Endothelial cell of umbilical vein (primary cell): ENCODE data around the gene ZNF490. TPM values are rescaled to one million over a fixed set of nuclear protein-coding genes. Genes with fewer than 3 reads are reported as not detected.

Source experiments
- BruUV-seq: library from RNA; stranded (reverse); fragments of 400-500 nt; replicated peaks from 2 replicates; lab custom pipeline; 2021; lab: Mats Ljungman, UMichigan
- CTCF ChIA-PET: fragments of 300-600, 350-600 bp; sonication (Branson Sonifier 250); formaldehyde crosslinking; loops from one replicate; lab custom pipeline; 2021; ENCODE audit warnings: antibody characterized with exemption, inconsistent platforms; lab: Charles Lee
- POLR2A ChIA-PET: fragments of 300-600, 350-600 bp; sonication (Branson Sonifier 250); formaldehyde crosslinking; loops from one replicate; lab custom pipeline; 2021; ENCODE audit warnings: antibody characterized with exemption, inconsistent platforms; lab: Charles Lee
- DNase-seq: peaks from one replicate; pipeline ENCODE4 v3.0.0-alpha.2; 2011; ENCODE audit warnings: low read depth, low spot score
- FAIRE-seq: peaks from 2 replicates; lab custom pipeline; 2011; peaks lifted over from hg19 to GRCh38; lab: Jason Lieb, UNC
- H2AFZ ChIP-seq: 2 replicates; pipeline ENCODE4 v1.6.0; 2012; ENCODE audit warnings: low read depth, low read length, control low read depth, inconsistent platforms
- H3K27ac ChIP-seq: 2 replicates; pipeline ENCODE4 v1.5.1; 2011; ENCODE audit warnings: low read depth, mild to moderate bottlenecking, control low read depth, low read length, moderate library complexity; ENCODE audit not compliant: insufficient read depth
- H3K27me3 ChIP-seq, 2 experiments: 2 replicates each; pipeline versions ENCODE4 v1.6.0 to v1.6.1; 2011; ENCODE audit warnings: low read length in 2 of 2, mixed read lengths in 1 of 2; ENCODE audit not compliant: control insufficient read depth in 2 of 2, insufficient read depth in 2 of 2
- H3K36me3 ChIP-seq, 2 experiments: 2 replicates in 1 of 2; 3 replicates in 1 of 2; pipeline ENCODE4 v1.5.1; 2011; ENCODE audit warnings: low read length in 2 of 2, mild to moderate bottlenecking in 1 of 2, moderate library complexity in 1 of 2; ENCODE audit not compliant: control insufficient read depth in 2 of 2, insufficient read depth in 2 of 2; ENCODE audit errors: extremely low read depth in 1 of 2
- H3K4me1 ChIP-seq: 3 replicates; pipeline ENCODE4 v1.5.1; 2011; ENCODE audit warnings: mild to moderate bottlenecking, low read length; ENCODE audit not compliant: control insufficient read depth, insufficient read depth; ENCODE audit errors: extremely low read depth
- H3K4me2 ChIP-seq: 2 replicates; pipeline ENCODE4 v1.6.1; 2011; ENCODE audit warnings: low read length, control low read depth, mixed read lengths; ENCODE audit not compliant: insufficient read depth
- H3K4me3 ChIP-seq, 3 experiments: fragments of 200-600 bp in 1 of 3; sonication (generic), shearing (Covaris generic) in 1 of 3; replicated peaks in 1 of 3; 2 replicates each; pipeline ENCODE4 v1.5.1; 2011 to 2016; ENCODE audit warnings: control low read depth in 3 of 3, low read length in 3 of 3, mild to moderate bottlenecking in 2 of 3, inconsistent platforms in 1 of 3, low read depth in 1 of 3, moderate library complexity in 1 of 3; ENCODE audit not compliant: insufficient read depth in 1 of 3
- H3K79me2 ChIP-seq: 2 replicates; pipeline ENCODE4 v1.6.0; 2012; ENCODE audit warnings: low read length, inconsistent platforms; ENCODE audit not compliant: control insufficient read depth, insufficient read depth
- H3K9ac ChIP-seq: replicated peaks from 2 replicates; pipeline ENCODE3; 2011; ENCODE audit warnings: low read length, control low read depth; ENCODE audit not compliant: insufficient read depth; ENCODE audit errors: extremely low read depth
- H3K9me1 ChIP-seq: replicated peaks from 3 replicates; pipeline ENCODE4 v1.6.0; 2011; ENCODE audit warnings: mild to moderate bottlenecking, low read length; ENCODE audit not compliant: control insufficient read depth, insufficient read depth; ENCODE audit errors: extremely low read depth
- H3K9me3 ChIP-seq: replicated peaks from 2 replicates; pipeline ENCODE4 v1.5.1; 2012; ENCODE audit warnings: low read length, inconsistent platforms; ENCODE audit not compliant: control insufficient read depth, insufficient read depth
- H4K20me1 ChIP-seq: replicated peaks from 2 replicates; pipeline ENCODE3; 2011; ENCODE audit warnings: mild to moderate bottlenecking, low read length; ENCODE audit not compliant: control insufficient read depth, insufficient read depth; ENCODE audit errors: extremely low read depth
- CTCF ChIP-seq, 2 donors: IDR thresholded peaks; 1 replicate in 1 of 2; 2 replicates in 1 of 2; pipeline ENCODE4 v1.5.1; 2011; ENCODE audit warnings: low read length in 2 of 2, mild to moderate bottlenecking in 2 of 2, moderate library complexity in 2 of 2, control low read depth in 1 of 2, inconsistent platforms in 1 of 2, low read depth in 1 of 2; ENCODE audit not compliant: insufficient read depth in 1 of 2; ENCODE audit errors: extremely low read depth in 1 of 2
- EZH2 ChIP-seq: IDR thresholded peaks from 2 replicates; pipeline ENCODE4 v1.6.1; 2012; ENCODE audit warnings: borderline replicate concordance, low read depth, mild to moderate bottlenecking, moderate library complexity, low read length, inconsistent platforms; ENCODE audit not compliant: severe bottlenecking
- FOS ChIP-seq: IDR thresholded peaks from 2 replicates; pipeline ENCODE4 v1.6.1; 2011; ENCODE audit warnings: mild to moderate bottlenecking, low read length, moderate library complexity, borderline replicate concordance; ENCODE audit not compliant: insufficient read depth
- GATA2 ChIP-seq: IDR thresholded peaks from 2 replicates; pipeline ENCODE4 v1.7.0; 2011; ENCODE audit warnings: low read depth, mild to moderate bottlenecking, moderate library complexity, mixed read lengths, low read length; ENCODE audit not compliant: insufficient read length, insufficient read depth
- JUN ChIP-seq: IDR thresholded peaks from 2 replicates; pipeline ENCODE4 v1.6.1; 2011; ENCODE audit warnings: borderline replicate concordance, low read depth; ENCODE audit not compliant: insufficient read length, insufficient read depth
- MAX ChIP-seq: IDR thresholded peaks from 2 replicates; pipeline ENCODE4 v1.6.1; 2011; ENCODE audit not compliant: insufficient read depth, insufficient read length
- MYC ChIP-seq: IDR thresholded peaks from one replicate; pipeline ENCODE4 v1.6.1; 2011; ENCODE audit warnings: mild to moderate bottlenecking, low read depth, low read length
- POLR2A ChIP-seq: IDR thresholded peaks from 2 replicates; pipeline ENCODE4 v1.6.1; 2012; ENCODE audit warnings: low read depth, mild to moderate bottlenecking, control low read depth, low read length
- POLR2AphosphoS5 ChIP-seq: IDR thresholded peaks from 2 replicates; pipeline ENCODE4 v1.6.1; 2012; ENCODE audit warnings: low read depth, mild to moderate bottlenecking, control low read depth, low read length, moderate library complexity; ENCODE audit not compliant: insufficient read depth
- dilution Hi-C: fragments of 300-500 bp; cut with MboI; formaldehyde crosslinking; loops from one replicate; pipeline ENCODE4 v1.15.0; 2019; ENCODE audit warnings: low sequenced_read_pairs; ENCODE audit not compliant: extremely low pct_ligation_motif_present
- intact Hi-C: fragments of 100-400 bp; cut with micrococcal nuclease; formaldehyde crosslinking; loops from one replicate; pipeline ENCODE4 v1.10.0; 2022
- polyA plus RNA-seq, 4 experiments: library from polyadenylated mRNA; depleted of rRNA in 3 of 4; stranded (reverse) in 3 of 4; unstranded in 1 of 4; fragments of >200 nt; gene quantifications; 2 replicates each; pipeline versions ENCODE4 v1.2.1 to v1.2.3, GENCODE V29; 2011 to 2012; ENCODE audit warnings: missing spikeins in 1 of 4
- total RNA-seq: library from RNA; stranded (reverse); gene quantifications from 2 replicates; pipeline ENCODE4 v1.2.3, GENCODE V29; 2021

The ZNF490 gene
- total and polyA plus RNA-seq, 2 donors (not counting 3 experiments of a cell fraction or from before 2014, with no cell fraction given): 1.4 to 5.7 TPM

GRCh38 chr19:12626958-12627357 lies 16.3 kb upstream of the ZNF490 start:
- dilution Hi-C loops: no loop called here

More at GRCh38 chr19:12626958-12627357, 16.3 kb upstream of the ZNF490 start:
- H3K9ac ChIP-seq: no peak overlapping the region
- no peak for TF ChIP-seq POLR2A
- TF ChIP-seq EZH2: no peak
- TF ChIP-seq POLR2AphosphoS5: no peak
- no peak for TF ChIP-seq FOS
- no peak for TF ChIP-seq CTCF (IDR thresholded peaks at IDR 0.05; ENCODE audit: extremely low read depth in 1 of 2, insufficient read depth in 1 of 2, low read depth in 1 of 2, low read length in 2 of 2)
- no peak for TF ChIP-seq MAX
- no peak for TF ChIP-seq JUN
- no peak for TF ChIP-seq GATA2
- TF ChIP-seq MYC: no peak
- no peaks in the 10 kb centered on the region for H3K27me3 ChIP-seq
- H3K9me3 ChIP-seq: peaks cover 23% of the 10 kb centered on the region
- ChIA-PET CTCF (interaction anchor here (0.8 kb wide), 1 partner anchor 16 kb away, joined by 3 read pairs; the partner anchor contains the start of genes ZNF490 and ZNF791), POLR2A (no interaction called here)
- no peaks in the 10 kb centered on the region for H3K4me1 ChIP-seq
- FAIRE-seq: no peak
- H3K9me1 ChIP-seq: no peaks in the 10 kb centered on the region
- no peak overlapping the region for H3K27ac ChIP-seq
- H3K36me3 ChIP-seq: peaks cover 15 to 22% of the 10 kb centered on the region in 2 experiments
- no TSS peak for BruUV-seq
- no peak overlapping the region for H3K4me2 ChIP-seq
- intact Hi-C loops: no loop called here
- H3K79me2 ChIP-seq: peaks cover 8% of the 10 kb centered on the region
- H2AFZ ChIP-seq: no peak overlapping the region
- DNase-seq: no peak
- H3K4me3 ChIP-seq: no peak overlapping the region
- no peaks in the 10 kb centered on the region for H4K20me1 ChIP-seq
